ENCODE results near the gene ERCC2.
A peak's percentile ranks its signal among the peaks of the same experiment; 100 is the strongest.
"Not testable (repeated sequence)": the region's sequence is repeated elsewhere in the genome, so short reads cannot be mapped to it uniquely, and the experiment has no call there.

The ERCC2 gene

DNA sequence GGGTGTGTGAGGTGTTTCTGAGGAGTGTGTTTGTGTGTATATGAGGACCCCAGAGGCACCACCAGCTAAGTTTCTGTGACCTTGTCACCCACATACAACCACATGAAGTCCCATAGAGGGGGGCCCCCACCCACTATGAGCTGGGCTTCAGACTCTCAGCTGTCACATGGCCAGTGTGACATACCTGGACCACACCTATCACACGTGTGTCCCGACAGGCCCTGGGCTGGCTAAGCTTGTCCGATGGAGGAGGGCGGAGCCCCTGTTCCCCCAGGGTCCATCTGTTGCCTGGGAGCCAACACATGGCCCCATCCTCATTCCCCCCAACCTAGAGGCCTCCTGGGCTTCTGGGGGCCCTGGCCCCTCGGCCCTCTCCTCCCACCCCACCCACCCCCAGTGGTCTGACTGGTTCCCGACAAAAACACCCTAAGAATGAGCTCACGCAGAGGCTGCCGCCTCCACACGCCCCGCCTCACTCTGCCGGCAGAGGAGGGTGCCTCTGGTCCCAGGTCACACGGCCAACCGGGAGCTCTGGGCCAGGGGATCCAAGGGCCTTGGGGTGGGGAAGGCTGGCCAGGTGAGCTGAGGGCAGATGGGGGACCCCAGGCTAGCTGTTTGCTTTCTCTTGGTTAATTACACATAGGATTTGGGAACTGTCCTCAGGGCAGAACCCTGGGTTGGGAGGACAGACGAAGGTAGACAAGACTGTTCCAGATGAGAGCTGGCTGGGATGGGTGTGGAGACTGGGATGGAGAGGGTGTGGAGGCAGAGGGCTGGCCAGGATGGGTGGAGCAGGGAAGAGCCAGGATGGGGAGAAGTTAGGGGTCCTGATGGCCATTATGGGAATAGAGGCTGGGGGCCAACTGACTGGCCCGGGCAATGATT lies 25.5 kb downstream of the ERCC2 start:
- DNase-seq (ENCODE audit: low spot score in 2 of 2): no peak
- Histone ChIP-seq H3K9me3 (no peaks in the 10 kb centered on the region), H3K4me3 (no peak overlapping the region), H3K4me1 (peaks cover 3% of the 10 kb centered on the region; the same call in 1 of the 2 replicates), H3K27me3 (ENCODE audit: low read depth) (no peaks in the 10 kb centered on the region), H3K36me3 (replicated peaks) (peaks cover 9% of the 10 kb centered on the region)
- in situ Hi-C loops (cut with MboI; ENCODE audit: low sequenced_read_pairs): no loop called here

DNA sequence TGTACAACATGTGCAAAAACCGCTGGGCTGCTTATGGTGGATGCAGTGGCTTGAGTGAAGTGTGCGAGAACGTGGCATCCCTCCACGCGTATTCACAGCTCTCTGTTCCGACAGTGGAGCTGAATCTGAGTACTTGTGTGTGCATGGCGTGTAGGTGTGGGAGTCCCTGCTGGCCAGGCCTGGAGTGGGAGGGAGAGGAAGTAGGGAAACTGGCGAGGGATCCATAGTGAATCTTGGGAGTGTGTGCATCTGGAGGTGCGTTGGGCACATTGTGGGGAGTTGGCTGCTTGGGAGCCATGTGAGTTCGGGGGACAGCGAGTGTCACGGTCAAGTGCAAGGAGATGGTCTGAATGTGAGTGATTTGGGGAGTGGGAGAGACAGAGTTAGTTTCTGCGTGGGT lies 27.5 kb downstream of the ERCC2 start:
- in situ Hi-C loops (cut with MboI; ENCODE audit: low sequenced_read_pairs): no loop called here
- Histone ChIP-seq H3K4me3 (no peak overlapping the region), H3K36me3 (replicated peaks) (no peaks in the 10 kb centered on the region)

DNA sequence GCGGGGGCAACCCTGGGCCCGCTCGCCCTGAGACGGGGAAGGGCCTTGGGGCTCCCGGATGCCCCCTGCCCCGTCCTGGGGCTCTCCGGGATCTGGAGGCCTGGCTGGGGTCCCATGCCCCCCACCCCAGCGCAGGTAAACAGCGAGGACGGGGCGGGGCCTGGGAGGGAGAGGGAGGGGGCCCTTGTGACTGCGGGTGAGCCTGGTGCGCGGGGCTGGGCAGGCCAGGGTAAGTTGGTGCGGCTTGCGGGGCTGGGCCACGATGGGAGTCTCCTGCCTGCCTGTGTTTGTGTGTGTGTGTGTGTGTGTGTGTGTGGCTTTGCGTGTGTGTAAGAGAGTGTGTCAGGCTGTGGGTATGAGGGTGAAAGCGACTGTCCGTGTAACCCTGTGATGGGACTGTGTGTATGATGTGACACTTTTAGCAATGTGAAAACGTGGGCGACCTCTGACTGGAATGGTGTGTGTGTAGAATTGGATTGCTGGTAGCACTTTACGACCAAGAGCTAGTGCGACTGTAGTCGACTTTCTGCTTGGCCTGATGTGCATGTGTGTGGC lies 29.4 kb downstream of the ERCC2 start:
- DNase-seq (ENCODE audit: low spot score in 2 of 2): peak in 1 of 2 experiments; percentile 50
- no peaks in the 10 kb centered on the region for H3K27me3 ChIP-seq (ENCODE audit: low read depth)
- H3K36me3 ChIP-seq (replicated peaks): no peaks in the 10 kb centered on the region
- in situ Hi-C loops (cut with MboI; ENCODE audit: low sequenced_read_pairs): no loop called here
- peaks cover 3% of the 10 kb centered on the region; the same call in 1 of the 2 replicates for H3K4me1 ChIP-seq
- H3K4me3 ChIP-seq: peak overlapping the region; percentile 56
- H3K9me3 ChIP-seq: no peaks in the 10 kb centered on the region

More for the DNA sequence above, 27.5 kb downstream of the ERCC2 start:
- no peak for DNase-seq (ENCODE audit: low spot score in 2 of 2)
- Histone ChIP-seq H3K9me3 (no peaks in the 10 kb centered on the region), H3K27me3 (ENCODE audit: low read depth) (no peaks in the 10 kb centered on the region), H3K4me1 (peaks cover 3% of the 10 kb centered on the region; the same call in 1 of the 2 replicates)

DNA sequence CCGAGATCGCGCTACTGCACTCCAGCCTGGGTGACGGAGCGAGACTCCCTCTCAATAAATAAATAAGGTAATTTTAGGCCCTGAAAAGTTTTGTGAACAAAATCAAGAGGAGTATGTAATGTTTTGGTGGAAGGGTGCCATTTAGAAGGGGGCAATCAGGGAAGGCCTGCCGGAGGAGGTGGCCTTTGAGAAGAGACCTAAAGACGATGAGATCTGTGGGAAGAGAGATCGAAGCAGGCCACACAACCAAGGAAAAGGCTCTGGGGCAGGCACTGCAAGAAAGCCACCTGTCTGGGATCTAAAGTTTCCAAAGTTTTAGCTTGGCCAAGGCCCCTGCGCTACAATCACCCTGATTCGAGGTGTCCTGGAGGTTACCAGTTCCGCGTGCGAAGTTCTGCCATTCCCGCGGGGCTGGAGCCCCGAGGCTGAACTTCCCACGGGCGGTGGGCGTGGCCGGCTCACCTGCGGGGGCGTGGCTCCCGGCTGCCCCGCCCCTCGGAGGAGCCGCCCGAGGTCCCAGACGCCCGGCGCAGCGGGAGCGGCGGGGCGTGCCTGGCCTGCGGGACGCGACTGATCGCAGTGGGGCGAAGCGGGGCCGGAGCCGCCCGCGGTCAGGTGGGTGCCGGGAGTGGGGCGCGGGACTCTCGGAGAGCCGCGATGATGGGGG lies 30.0 kb downstream of the ERCC2 start, which contains the start of gene KLC3:
KLC3 (plus strand) TSS at position 519 of the 667 bp plus-strand sequence. CDS start 4,792 bp downstream, outside the sequence.
- Histone ChIP-seq H3K9me3 (no peaks in the 10 kb centered on the region), H3K27me3 (ENCODE audit: low read depth) (no peaks in the 10 kb centered on the region), H3K4me3 (peak within 1 kb of the TSS; percentile 56), H3K4me1 (peaks cover 3% of the 10 kb centered on the region; the same call in 1 of the 2 replicates), H3K36me3 (replicated peaks) (no peaks in the 10 kb centered on the region)
- in situ Hi-C loops (cut with MboI; ENCODE audit: low sequenced_read_pairs): no loop called here
- peak in 1 of 2 experiments; percentile 64 for DNase-seq (ENCODE audit: low spot score in 2 of 2)

DNA sequence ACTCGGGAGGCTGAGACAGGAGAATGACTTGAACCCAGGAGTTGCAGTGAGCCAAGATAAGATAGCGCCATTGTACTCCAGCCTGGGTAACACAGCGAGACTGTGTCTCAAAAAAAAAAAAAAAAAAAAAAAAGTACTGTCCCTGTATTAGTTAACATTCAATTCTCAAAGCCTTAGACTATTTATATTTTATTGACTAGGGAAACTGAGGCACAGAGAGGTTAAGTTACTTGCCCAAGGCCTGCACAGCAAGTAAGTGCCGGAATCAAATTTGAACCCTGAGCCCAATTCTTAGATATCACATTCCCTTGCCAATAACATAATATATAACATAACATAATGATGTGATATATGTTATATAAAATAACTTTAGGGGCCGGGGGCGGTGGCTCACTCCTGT lies 30.7 kb downstream of the ERCC2 start:
- no peaks in the 10 kb centered on the region for H3K9me3 ChIP-seq
- H3K4me3 ChIP-seq: no peak overlapping the region
- no peaks in the 10 kb centered on the region for H3K27me3 ChIP-seq (ENCODE audit: low read depth)
- in situ Hi-C loops (cut with MboI; ENCODE audit: low sequenced_read_pairs): loop anchor here (10.0 kb wide), 1 partner anchor 155 kb away; no protein-coding TSS in a partner anchor
- DNase-seq (ENCODE audit: low spot score in 2 of 2): no peak
- no peaks in the 10 kb centered on the region for H3K36me3 ChIP-seq (replicated peaks)
- peaks cover 3% of the 10 kb centered on the region; the same call in 1 of the 2 replicates for H3K4me1 ChIP-seq

DNA sequence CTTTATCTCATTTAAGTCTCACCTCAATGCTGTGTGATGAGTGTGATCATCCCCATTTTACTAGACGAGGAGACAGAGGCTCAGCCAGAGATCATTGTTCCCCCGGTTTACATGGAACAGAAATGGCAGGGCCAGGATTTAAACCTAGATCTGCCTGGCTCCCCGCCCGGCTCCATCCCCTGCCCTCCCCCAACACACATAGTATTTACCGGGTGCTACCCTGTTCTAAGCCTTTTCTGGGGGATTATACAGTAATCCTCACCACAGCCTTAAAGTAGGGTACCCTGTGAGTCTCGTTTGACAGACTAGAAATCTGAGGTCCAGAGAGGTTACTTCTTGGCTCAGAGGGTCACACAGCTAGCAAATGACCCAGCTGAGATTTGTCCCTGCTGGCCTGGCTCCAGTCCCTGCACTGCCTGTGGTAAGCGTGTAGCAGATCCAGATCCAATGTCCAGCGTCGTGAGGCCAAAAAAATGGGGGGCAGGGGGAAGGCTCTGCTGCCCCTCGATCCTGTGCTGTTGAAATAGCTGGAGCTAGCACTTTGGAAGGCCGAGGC lies 33.6 kb downstream of the ERCC2 start:
- H3K9me3 ChIP-seq: no peaks in the 10 kb centered on the region
- no peak overlapping the region for H3K4me3 ChIP-seq
- in situ Hi-C loops (cut with MboI; ENCODE audit: low sequenced_read_pairs): loop anchor here (10.0 kb wide), 1 partner anchor 152 kb away; no protein-coding TSS in a partner anchor
- peaks cover 3% of the 10 kb centered on the region; the same call in 1 of the 2 replicates for H3K4me1 ChIP-seq
- no peak for DNase-seq (ENCODE audit: low spot score in 2 of 2)
- H3K27me3 ChIP-seq (ENCODE audit: low read depth): no peaks in the 10 kb centered on the region
- no peaks in the 10 kb centered on the region for H3K36me3 ChIP-seq (replicated peaks)

DNA sequence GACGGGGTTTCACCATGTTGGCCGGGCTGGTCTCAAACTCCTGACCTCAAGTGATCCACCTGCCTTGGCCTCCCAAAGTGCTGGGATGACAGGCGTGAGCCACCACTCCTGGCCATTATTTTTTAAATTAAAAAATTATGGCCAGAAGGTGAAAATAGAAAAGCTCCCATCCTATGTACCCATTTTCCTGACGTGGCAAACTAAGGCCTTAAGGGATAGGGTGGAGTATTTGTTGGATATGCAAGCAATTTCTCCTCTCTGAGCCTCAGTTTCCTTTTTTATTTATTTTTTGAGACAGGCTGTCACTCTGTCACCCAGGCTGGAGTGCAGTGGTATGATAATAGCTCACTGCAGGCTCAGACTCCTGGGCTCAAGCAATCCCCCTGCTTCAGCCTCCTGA lies 35.5 kb downstream of the ERCC2 start:
- in situ Hi-C loops (cut with MboI; ENCODE audit: low sequenced_read_pairs): loop anchor here (10.0 kb wide), 1 partner anchor 150 kb away; no protein-coding TSS in a partner anchor
- H3K36me3 ChIP-seq (replicated peaks): not testable (repeated sequence)

DNA sequence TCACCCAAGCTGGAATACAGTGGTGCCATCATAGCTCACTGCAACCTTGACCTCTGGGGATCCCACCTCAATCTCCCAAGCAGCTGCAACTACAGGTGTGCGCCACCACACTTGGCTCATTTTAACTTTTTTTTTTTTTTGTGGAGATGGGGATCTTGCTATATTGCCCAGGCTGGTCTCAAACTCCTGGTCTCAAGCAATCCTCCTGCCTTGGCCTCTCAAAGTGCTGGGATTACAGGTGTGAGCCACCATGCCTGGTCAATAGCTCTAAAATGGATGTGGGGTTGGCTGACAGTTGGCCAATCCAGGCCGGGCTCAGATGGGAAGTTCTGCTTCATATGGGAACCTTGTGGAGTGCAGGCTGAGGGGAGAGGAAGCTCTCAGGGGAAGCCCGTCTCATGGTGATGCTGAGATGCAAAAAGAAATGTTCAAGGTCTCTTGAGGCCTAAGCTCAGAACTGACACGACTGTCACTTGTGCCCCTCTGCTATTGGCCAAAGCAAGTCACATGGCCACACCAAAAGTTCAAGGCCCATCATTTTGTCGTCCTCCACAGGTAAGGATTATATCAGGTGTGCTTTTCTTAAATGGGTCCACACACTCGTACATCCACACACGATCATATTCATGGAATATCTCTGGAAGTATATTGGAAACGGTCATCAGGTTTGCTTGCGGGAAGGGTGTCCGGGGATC lies 36.6 kb downstream of the ERCC2 start:
- DNase-seq (ENCODE audit: low spot score in 2 of 2): no peak
- in situ Hi-C loops (cut with MboI; ENCODE audit: low sequenced_read_pairs): loop anchor here (10.0 kb wide), 1 partner anchor 149 kb away; no protein-coding TSS in a partner anchor
- Histone ChIP-seq H3K9me3 (no peaks in the 10 kb centered on the region), H3K4me1 (no peaks in the 10 kb centered on the region), H3K27me3 (ENCODE audit: low read depth) (no peaks in the 10 kb centered on the region), H3K4me3 (no peak overlapping the region), H3K36me3 (replicated peaks) (no peaks in the 10 kb centered on the region)

More for the DNA sequence above, 35.5 kb downstream of the ERCC2 start:
- H3K4me3 ChIP-seq; DNase-seq (ENCODE audit: low spot score in 2 of 2); H3K27me3 ChIP-seq (ENCODE audit: low read depth); H3K9me3 ChIP-seq; H3K4me1 ChIP-seq: not testable (repeated sequence)

DNA sequence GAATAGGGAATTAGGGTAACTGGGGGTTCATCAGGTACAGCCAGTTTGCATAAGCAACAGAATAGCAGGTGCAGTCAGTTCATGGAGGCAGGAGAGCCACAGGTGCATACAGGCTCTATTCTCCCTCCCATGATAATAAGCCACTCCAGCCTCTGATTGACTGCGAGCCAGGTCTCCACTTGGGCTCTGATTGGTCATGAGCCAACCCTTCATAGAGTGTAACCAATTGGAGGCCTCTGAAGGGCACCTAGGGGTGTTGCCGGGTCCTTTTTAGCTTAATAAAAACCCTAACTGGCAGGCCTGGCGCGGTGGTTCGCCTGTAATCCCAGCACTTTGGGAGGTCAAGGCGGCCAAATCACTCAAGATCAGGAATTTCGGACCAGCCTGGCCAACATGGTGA lies 39.0 kb downstream of the ERCC2 start:
- Histone ChIP-seq H3K27me3 (ENCODE audit: low read depth) (no peaks in the 10 kb centered on the region), H3K4me1 (no peaks in the 10 kb centered on the region), H3K4me3 (no peak overlapping the region), H3K9me3 (no peaks in the 10 kb centered on the region), H3K36me3 (replicated peaks) (no peaks in the 10 kb centered on the region)
- in situ Hi-C loops (cut with MboI; ENCODE audit: low sequenced_read_pairs): loop anchor here (10.0 kb wide), 1 partner anchor 147 kb away; no protein-coding TSS in a partner anchor
- DNase-seq (ENCODE audit: low spot score in 2 of 2): no peak

DNA sequence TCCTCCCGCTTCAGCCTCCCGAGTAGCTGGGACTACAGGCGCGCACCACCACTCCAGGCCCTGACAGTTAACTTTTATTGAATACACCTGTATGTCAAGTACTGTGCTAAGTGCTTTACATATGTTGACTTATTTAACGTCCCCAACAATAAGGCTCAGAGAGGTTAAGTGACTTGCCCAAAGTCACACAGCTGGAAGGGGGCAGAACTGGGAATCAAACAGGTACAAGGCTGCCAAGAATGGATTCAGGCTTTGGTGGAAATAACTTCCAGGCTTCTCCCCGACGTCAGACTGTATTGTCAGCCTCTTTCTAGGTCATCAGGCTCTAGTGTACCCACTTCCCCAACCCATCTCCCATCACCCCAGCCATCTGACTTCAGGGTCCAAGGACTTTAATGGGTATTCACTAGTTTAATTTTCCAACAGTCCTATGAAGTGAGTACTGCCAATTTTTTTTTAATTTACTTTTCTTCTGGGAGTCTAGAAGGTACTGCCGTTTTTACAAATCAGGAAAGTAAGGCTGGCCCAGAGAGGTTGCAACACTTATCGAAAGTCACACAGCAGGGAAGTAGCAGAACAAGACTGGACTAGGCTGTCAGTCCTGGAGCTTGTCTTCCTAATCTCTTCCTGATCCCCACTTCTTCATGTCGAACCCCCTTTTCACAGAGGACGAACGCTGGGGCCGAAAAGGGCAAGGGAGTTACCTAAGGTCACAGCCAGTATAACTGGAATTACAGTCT lies 42.8 kb downstream of the ERCC2 start:
- no peaks in the 10 kb centered on the region for H3K36me3 ChIP-seq (replicated peaks)
- in situ Hi-C loops (cut with MboI; ENCODE audit: low sequenced_read_pairs): no loop called here
- no peak overlapping the region for H3K4me3 ChIP-seq
- H3K9me3 ChIP-seq: no peaks in the 10 kb centered on the region
- H3K27me3 ChIP-seq (ENCODE audit: low read depth): no peaks in the 10 kb centered on the region
- DNase-seq (ENCODE audit: low spot score in 2 of 2): no peak
- no peaks in the 10 kb centered on the region for H3K4me1 ChIP-seq

DNA sequence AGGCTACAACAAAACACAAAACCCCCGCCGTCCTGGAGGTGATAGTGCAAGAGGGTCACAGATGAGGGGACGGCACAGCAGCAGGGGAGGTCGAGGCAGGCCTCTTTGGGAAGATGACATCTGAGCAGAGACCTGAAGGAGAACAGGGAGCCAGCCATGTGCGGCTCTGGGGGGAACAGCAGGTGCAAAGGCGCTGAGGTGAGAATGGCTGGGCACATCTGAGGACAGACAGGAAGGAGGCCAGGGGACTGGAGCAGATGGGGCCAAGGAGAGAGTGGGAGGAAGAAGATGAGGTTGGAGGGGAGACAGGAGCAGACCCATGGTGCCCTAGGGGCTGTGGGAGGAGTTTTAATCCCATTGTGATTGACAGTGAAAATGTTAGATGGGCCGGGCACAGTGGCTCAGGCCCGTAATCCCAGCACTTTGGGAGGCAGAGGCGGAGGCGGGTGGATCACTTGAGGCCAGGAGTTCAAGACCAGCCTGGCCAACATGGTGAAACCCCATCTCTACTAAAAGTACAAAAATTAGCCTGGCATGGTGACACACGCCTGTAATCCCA lies 45.9 kb downstream of the ERCC2 start:
- Histone ChIP-seq H3K36me3 (replicated peaks) (no peaks in the 10 kb centered on the region), H3K27me3 (ENCODE audit: low read depth) (no peaks in the 10 kb centered on the region), H3K9me3 (no peaks in the 10 kb centered on the region), H3K4me3 (no peak overlapping the region), H3K4me1 (no peaks in the 10 kb centered on the region)
- in situ Hi-C loops (cut with MboI; ENCODE audit: low sequenced_read_pairs): no loop called here
- DNase-seq (ENCODE audit: low spot score in 2 of 2): no peak

DNA sequence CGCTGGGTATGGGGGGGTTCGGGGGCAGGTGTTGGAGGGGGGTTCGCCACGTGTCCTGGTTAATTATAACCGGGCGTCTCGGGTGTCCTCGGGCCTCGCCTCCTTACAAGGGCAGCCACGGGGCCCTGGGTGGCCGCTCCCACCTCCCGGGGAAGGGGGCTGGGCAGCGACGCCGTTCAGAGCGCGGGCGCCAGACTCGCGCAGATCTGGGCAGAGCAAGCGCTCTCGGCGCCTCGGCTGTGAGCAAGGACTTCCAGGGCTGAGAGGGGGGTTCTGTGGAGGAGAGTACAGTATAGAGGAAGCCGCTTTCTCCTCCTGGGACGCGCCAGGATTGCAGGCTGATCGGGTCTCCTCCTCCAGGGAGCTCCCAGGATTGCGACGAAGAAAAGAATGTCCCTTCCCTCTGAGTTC lies 46.7 kb downstream of the ERCC2 start:
- Histone ChIP-seq H3K4me1 (no peaks in the 10 kb centered on the region), H3K27me3 (ENCODE audit: low read depth) (no peaks in the 10 kb centered on the region), H3K4me3 (no peak overlapping the region), H3K9me3 (no peaks in the 10 kb centered on the region), H3K36me3 (replicated peaks) (no peaks in the 10 kb centered on the region)
- in situ Hi-C loops (cut with MboI; ENCODE audit: low sequenced_read_pairs): no loop called here
- no peak for DNase-seq (ENCODE audit: low spot score in 2 of 2)
